ENCODE data around the gene FAM90A26.
"Not testable (repeated sequence)": the region's sequence is repeated elsewhere in the genome, so short reads cannot be mapped to it uniquely, and the experiment has no call there.

The FAM90A26 gene, protein sequence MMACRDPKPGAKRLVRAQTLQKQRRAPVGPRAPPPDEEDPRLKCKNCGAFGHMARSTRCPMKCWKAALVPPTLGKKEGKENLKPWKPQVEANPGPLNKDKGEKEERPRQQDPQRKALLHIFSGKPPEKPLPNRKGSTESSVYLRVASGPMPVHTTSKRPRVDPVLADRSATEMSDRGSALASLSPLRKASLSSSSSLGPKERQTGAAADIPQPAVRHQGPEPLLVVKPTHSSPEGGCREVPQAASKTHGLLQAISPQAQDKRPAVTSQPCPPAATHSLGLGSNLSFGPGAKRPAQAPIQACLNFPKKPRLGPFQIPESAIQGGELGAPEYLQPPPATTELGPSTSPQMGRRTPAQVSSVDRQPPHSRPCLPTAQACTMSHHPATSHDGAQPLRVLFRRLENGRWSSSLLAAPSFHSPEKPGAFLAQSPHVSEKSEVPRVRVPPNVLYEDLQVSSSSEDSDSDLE

GRCh38 chr4:9169791-9170459 is at the start of gene FAM90A26:
TSS of gene FAM90A26 (plus strand) at chr4:9170409. CDS start at chr4:9173173, 2,764 bp downstream.
- DNase-seq (ENCODE audit: low spot score): not testable (repeated sequence)

- DNase-seq (ENCODE audit: low spot score): not testable (repeated sequence)
Measured at GRCh38 chr4:9122711-9123110, 47.5 kb upstream of the FAM90A26 start.

GRCh38 chr4:9123572-9124007 is 46.6 kb upstream of the FAM90A26 start:
- peak; percentile 27 for DNase-seq (ENCODE audit: low spot score)

DNA sequence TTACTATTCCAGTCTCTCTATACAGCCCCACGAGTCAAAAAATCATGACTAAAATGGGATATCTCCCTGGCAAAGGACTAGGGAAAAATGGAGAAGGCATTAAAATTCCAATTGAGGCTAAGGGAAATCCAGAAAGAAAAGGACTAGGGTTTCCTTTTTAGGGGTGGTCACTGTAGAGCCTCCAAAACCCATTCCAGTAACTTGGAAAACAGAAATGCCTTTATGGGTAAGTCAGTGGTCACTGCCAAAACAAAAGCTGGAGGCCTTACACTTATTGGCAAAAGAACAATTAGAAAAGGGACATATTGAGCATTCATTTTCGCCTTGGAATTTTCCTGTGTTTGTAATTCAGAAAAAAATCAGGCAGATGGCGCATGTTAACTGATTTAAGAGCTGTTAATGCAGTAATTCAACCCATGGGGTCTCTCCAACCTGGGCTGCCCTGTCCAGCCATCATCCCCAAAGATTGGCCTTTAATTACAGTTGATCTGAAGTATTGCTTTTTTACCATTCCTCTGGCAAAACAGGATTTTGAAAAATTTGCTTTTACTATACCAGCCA is 44.5 kb upstream of the FAM90A26 start:
- not testable (repeated sequence) for DNase-seq (ENCODE audit: low spot score)

- DNase-seq (ENCODE audit: low spot score): not testable (repeated sequence)
Measured at GRCh38 chr4:9131420-9131819, 38.8 kb upstream of the FAM90A26 start.

DNA sequence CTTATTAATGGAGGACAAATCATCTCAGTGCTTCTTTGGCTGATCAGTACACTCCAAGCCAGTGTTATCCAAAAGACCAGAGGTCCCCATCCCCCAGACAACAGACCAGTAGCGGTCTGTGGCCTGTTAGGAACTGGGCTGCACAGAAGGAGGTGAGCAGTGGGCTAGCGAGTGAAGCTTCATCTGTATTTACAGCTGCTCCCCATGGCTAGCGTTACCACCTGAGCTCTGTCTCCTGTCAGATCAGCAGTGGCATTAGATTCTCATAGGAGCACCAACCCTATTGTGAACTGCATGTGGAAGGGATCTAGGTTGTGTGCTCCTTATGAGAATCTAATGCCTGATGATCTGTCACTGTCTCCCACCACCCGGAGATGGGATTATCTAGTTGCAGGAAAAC is 37.4 kb upstream of the FAM90A26 start:
- DNase-seq (ENCODE audit: low spot score): not testable (repeated sequence)

DNA sequence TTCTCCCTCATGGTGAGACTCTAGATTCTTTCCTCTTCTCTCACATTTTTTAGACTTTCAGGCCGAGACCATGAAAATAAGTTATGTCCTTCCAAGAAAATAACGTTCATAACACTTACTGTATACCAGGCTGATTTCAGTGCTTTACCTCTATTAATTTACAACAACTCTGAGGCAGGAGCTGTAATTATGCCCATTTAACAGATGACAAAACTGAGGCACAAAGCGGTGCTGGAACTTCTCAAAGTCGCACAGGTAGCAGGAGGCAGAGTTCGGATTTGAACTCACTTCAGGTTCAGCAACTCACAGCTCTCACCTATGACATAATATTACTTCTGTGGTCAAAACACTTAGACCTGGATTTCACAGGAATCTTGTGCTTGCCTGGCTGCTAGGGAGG is 36.2 kb upstream of the FAM90A26 start:
- DNase-seq (ENCODE audit: low spot score): not testable (repeated sequence)

DNA sequence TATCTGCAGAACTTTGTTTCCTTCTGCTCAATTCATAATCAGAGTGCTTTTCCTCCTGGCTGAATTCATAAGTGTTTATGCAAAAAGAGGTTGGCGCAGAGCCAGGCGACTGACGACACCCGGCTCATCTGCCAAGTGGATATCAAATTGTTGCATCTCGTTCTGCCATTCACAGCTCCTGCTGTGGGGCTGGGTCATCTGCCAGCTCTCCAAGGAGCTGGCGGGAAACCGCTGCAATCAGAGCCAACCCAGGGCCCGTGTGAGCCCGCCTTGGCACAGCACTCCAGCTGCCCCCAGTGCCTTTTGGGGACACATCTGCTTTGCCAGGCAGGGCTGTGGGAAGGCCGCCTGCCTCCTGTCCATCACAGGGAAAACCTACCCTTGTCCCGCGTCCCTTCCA is 35.7 kb upstream of the FAM90A26 start:
- DNase-seq (ENCODE audit: low spot score): not testable (repeated sequence)

GRCh38 chr4:9141050-9141449 is 29.2 kb upstream of the FAM90A26 start:
- DNase-seq (ENCODE audit: low spot score): not testable (repeated sequence)

DNA sequence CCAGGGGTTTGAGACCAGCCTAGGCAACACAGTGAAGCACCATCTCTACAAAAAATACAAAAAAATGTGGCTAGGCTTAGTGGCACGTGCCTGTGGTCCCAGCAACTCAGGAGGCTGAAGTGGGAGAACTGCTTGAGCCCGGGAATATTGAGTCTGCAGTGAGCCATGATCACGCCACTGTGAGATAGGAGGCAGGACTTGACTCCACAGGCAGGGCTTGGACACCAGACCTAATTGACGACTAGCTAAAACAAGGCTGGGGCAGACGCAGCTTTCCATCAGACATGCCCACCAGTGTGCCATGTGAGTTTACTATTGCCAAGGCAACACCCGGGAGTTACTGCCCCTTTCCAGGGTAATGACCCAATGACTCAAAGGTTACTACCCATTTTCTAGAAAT is 27.4 kb upstream of the FAM90A26 start:
- not testable (repeated sequence) for DNase-seq (ENCODE audit: low spot score)

GRCh38 chr4:9143421-9144080 is 26.7 kb upstream of the FAM90A26 start:
- no peak for DNase-seq (ENCODE audit: low spot score)

DNA sequence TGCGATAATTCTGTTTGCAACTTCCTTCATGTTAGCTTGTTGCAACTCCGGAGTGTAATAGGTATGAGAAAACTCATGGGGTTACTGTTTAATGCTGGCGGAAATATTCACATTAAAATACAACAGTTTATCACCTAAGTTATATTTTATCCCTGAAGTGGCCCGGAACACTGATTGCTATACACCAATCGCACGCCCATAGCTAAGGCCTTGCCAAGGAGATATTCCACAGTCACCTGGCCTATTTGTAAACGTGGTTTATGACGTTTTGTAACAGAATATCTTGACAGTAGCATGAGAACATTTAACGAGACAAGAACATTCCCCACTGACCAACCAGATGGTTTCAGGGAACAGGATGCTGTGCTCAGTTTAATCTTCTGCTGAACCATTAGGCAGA is 23.2 kb upstream of the FAM90A26 start:
- DNase-seq (ENCODE audit: low spot score): no peak

DNA sequence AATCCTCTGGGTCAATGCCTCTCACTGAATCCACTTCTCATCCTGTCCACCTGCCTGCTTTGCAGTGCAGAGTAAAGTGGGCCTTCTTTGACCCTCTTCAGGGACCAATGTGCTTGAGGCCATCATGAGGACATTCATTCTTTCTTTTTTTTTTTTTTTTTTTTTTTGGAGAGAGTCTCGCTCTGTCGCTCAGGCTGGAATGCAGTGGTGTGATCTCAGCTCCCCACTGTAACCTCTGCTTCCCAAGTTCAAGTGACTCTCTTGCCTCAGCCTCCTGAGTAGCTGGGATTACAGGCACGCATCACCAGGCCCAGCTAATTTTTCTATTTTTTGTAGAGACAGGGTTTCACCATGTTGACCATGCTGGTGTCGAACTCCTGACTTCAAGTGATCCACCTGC is 22.8 kb upstream of the FAM90A26 start:
- DNase-seq (ENCODE audit: low spot score): not testable (repeated sequence)

DNA sequence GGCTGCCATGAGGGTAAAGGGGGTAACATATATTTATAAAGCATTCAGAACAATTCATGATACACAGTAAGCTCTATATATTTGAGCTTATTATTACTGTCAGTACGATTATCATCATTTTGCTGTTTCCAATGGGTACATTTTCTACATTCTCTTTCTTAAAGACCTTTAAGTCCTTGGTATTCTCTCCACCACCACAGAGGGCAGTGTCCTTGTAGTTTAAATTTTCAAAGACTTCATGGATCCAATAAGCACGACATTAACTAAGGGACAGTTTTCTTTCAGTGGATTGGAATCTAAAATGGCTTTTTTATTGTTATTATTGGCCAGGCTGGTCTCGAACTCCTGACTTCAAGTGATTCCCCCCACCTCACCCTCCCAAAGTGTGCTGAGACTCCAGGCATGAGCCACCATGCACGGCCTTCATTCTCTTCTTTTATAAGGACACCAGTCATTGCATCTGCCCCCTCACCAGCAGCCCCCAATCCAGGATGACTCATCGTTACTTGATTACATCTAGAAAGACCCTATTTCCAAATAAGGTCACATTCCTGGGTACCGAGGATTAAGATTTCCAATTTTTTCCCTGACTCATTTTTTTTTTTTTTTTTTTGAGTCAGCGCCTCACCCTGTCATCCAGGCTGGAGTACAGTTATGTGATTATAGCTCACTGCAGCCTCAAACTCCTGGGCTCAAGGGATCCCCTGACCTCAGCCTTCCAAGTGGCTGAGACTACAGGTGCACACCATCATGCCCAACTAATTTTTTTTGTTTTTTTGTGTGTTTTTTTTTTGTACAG is 21.4 kb upstream of the FAM90A26 start:
- DNase-seq (ENCODE audit: low spot score): not testable (repeated sequence)

- DNase-seq (ENCODE audit: low spot score): not testable (repeated sequence)
Measured at GRCh38 chr4:9151809-9152179, 18.4 kb upstream of the FAM90A26 start.

DNA sequence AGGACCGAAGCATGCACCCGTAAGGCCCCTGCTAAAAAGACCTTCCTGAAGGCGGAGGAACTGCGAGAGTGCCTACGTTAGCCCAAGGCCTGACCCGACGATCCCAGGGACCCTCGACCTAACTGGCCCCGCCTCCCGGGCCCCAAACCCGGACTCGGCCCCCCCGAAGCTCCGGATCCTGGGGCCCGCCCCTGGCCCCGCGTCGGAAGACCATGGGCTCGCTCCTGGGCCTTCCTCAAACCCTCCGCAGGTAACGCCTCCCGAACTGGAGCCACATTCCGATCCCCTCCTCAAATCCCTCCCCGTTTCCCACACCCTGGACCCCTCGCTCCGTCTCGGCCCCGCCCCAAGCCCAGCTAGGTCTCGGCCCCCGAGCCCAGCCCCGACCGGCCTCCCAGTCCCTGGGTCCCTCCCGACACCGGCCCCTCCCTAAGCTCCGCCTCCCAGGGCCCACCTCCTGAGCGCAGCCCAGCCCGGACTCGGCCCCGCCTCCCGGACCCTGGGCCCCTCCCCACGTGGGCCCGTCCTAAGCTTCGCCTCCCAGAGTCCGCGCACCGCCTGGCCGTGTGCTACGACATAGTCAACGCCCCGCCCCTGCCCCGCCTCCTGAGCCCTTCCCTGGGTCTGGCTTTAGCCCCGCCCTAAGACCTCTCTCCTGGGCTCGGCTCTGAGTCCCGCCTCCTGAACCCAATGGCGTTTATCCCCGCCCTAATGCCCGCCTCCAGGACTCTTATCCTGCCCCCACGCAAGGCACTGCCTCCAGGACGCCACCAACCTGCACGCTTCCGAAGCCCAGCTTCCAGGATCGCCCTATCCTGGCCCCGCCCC is 17.8 kb upstream of the FAM90A26 start:
- DNase-seq (ENCODE audit: low spot score): peak; percentile 96

- DNase-seq (ENCODE audit: low spot score): peak; percentile 96
Measured at GRCh38 chr4:9153008-9153570, 17.1 kb upstream of the FAM90A26 start.

DNA sequence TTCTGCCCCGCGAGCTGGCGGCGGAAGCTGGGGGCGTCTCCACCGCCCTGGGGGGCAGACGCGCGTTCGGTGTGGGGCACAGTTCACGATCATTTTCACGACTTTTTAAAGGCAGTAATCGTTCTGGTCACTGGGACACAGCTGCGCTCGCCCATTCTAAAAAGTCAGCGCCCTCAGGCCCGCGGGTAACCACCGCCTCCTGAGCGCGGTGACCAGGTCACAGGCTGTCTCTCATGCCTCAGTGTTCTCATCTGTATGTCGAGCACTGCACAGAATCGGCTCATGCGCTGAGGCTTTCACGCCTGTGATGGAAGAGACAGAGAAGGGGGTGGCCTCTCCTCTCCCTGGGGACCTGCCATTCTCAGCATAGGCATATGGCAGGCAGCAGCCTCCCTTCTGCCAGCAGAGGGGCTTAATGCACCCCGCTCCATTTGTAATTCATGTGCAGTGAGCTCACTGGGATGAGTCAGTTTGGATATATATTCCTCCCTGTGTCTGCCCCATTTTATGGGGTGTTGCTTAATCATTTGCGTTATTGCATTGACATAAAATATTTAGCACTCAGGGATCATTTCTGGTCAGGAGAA is 16.5 kb upstream of the FAM90A26 start:
- not testable (repeated sequence) for DNase-seq (ENCODE audit: low spot score)

DNA sequence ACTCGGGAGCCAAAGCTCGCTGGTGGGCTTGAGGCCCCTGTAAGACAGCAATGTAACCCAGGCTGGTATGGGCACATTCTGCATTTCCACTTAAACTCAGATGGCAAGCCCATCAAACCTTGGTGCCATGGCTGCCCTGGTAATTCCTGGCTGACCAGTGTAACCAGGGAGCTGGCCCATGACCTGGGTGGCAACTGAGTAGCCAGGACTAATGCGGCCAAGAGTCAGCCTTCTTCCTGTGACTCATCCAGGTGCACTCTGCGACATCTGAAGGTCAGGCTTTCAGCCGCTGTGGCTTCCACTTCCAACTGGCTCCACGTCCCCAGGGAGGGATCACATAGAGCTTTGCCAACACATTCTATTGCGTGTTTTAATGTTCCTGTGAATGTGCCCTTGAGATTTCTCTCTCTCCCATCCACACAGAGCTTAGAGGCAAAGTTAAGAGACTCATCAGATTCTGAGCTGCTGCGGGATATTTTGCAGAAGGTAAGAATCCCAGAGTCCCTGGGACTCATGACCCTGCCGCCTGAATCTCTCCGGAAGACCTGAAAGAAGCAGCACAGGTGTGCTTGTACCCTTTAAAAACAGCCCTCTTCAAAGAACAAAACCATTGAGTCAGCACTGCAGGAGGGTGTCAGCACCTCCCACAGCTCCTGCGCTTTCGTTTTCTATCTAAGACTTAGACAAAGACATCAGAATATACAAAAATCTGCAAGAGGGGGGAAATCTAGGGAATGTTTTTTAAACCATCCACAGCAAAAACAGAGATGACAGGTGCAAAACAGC is 14.9 kb upstream of the FAM90A26 start:
- not testable (repeated sequence) for DNase-seq (ENCODE audit: low spot score)
